Vagina (tissue), 2 donors: ENCODE data around the gene RPS6KB2. TPM values are rescaled to one million over a fixed set of nuclear protein-coding genes. Genes with fewer than 3 reads are reported as not detected.
"Not testable (repeated sequence)": the region's sequence is repeated elsewhere in the genome, so short reads cannot be mapped to it uniquely, and the experiment has no call there.

Source experiments
- DNase-seq, 2 donors: peaks; one replicate each; pipeline ENCODE4 v3.0.0-alpha.2; 2017; ENCODE audit errors: extremely low spot score in 2 of 2
- H3K27ac ChIP-seq: fragments of 200-600 bp; sonication (generic); one replicate; pipeline ENCODE4 v1.5.1; 2019
- H3K27me3 ChIP-seq: fragments of 200-600 bp; sonication (generic); one replicate; pipeline ENCODE4 v1.5.1; 2019
- H3K36me3 ChIP-seq, 2 donors: fragments of 200-600 bp; sonication (generic); one replicate each; pipeline ENCODE4 v1.5.1; 2017 to 2019
- H3K4me1 ChIP-seq: fragments of 200-600 bp; sonication (generic); one replicate; pipeline ENCODE4 v1.5.1; 2019
- H3K4me3 ChIP-seq, 2 donors: fragments of 200-600 bp; sonication (generic); 1 replicate in 1 of 2; 2 replicates in 1 of 2; pipeline ENCODE4 v1.5.1; 2016 to 2019
- H3K9me3 ChIP-seq: fragments of 200-600 bp; sonication (generic); one replicate; pipeline ENCODE4 v1.5.1; 2019
- CTCF ChIP-seq, 3 experiments: fragments of 450-650 bp in 2 of 3; fragments of 200-600 bp in 1 of 3; sonication (generic) in 1 of 3; IDR thresholded peaks; one replicate each; pipeline ENCODE4 v1.5.1; 2017 to 2019; ENCODE audit warnings: antibody characterized with exemption in 3 of 3, mild to moderate bottlenecking in 2 of 3, moderate library complexity in 2 of 3
- POLR2A ChIP-seq, 2 donors: fragments of 450-650 bp; IDR thresholded peaks; one replicate each; pipeline ENCODE4 v1.6.1; 2017; ENCODE audit warnings: antibody characterized with exemption in 2 of 2, mild to moderate bottlenecking in 2 of 2, moderate library complexity in 2 of 2
- POLR2AphosphoS5 ChIP-seq, 2 donors: sonication (generic); formaldehyde crosslinking; IDR thresholded peaks; one replicate each; pipeline ENCODE4 v1.9.0; 2017; ENCODE audit warnings: antibody characterized with exemption in 2 of 2, mild to moderate bottlenecking in 2 of 2, low read depth in 1 of 2; ENCODE audit not compliant: insufficient read depth in 1 of 2
- intact Hi-C: fragments of 100-400 bp; cut with DNase I; formaldehyde crosslinking; loops from one replicate; pipeline ENCODE4 v1.15.1; 2023
- total RNA-seq: library from RNA; depleted of rRNA; stranded (reverse); fragments of >200 nt; gene quantifications from one replicate; pipeline ENCODE4 v1.2.3, GENCODE V29; 2016

The RPS6KB2 gene
- total RNA-seq, 1 donor from 2014 or later: 50.6 TPM

DNA sequence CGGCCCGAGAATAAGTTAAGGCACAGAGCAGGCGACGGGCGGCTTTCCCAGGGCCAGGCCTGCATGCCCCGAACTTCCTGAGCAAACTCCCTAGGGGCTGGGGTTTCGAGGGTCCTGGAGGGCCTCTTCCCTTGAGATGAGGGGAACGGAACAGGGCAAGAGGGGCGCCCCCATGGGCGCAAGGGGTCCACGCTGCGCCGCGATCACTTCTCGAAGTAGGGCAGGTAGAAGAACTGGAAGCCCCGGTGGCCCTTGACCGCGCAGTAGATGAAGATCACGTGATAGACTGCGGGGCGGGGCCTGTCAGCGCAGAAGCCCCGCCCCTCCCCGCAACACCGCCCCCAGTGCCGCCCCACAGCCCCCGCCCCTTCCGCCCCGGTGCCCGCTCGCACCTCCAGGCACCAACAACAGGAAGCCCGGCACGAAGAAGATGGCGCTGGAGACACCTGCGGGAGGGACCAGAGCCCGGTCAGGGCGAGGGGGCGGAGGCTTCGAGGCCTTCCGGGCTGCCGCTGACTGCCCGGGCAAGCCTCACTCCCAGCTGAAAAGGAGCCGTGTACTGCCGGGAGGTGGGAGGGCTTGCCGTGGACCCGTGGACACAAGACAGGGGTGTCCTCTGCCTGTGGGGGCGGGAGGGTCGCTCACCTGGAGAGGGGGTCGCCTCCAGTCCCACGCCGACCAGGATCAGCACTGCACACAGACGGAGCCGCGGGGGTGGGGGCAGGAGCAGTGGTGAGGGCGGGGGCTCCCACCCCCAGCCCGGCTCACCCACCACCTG, 36.3 kb downstream of the RPS6KB2 start:
- intact Hi-C loops: loop anchor here (5.0 to 10.0 kb wide), 2 partner anchors 42 to 60 kb away; partner anchors contain the start of genes PPP1CA and TBC1D10C
- Histone ChIP-seq H3K4me1 (peaks cover 52% of the 10 kb centered on the region), H3K27ac (peak overlapping the region; percentile 87)

GRCh38 chr11:67465189-67465510, 36.9 kb downstream of the RPS6KB2 start:
- peaks cover 55% of the 10 kb centered on the region for H3K4me1 ChIP-seq
- H3K4me3 ChIP-seq: peak overlapping the region; percentile 48 to 49
- H3K27ac ChIP-seq: peak overlapping the region; percentile 87
- no peaks in the 10 kb centered on the region for H3K27me3 ChIP-seq
- intact Hi-C loops: loop anchor here (5.0 to 10.0 kb wide), 2 partner anchors 43 to 60 kb away; partner anchors contain the start of genes PPP1CA and TBC1D10C
- TF ChIP-seq POLR2AphosphoS5 (IDR thresholded peaks at IDR 0.05; ENCODE audit: insufficient read depth in 1 of 2, low read depth in 1 of 2): no peak
- TF ChIP-seq CTCF (IDR thresholded peaks at IDR 0.05): no peak
- no peak for TF ChIP-seq POLR2A (IDR thresholded peaks at IDR 0.05)
- no peaks in the 10 kb centered on the region for H3K36me3 ChIP-seq
- DNase-seq: no peak
- H3K9me3 ChIP-seq: no peaks in the 10 kb centered on the region

More for the DNA sequence above, 36.3 kb downstream of the RPS6KB2 start:
- Histone ChIP-seq H3K27me3 (no peaks in the 10 kb centered on the region), H3K36me3 (no peaks in the 10 kb centered on the region), H3K4me3 (peak overlapping the region; percentile 48 to 49), H3K9me3 (no peaks in the 10 kb centered on the region)
- DNase-seq: no peak
- TF ChIP-seq POLR2AphosphoS5 (IDR thresholded peaks at IDR 0.05; ENCODE audit: insufficient read depth in 1 of 2, low read depth in 1 of 2): peak in 1 of 2 donors; percentile 62
- TF ChIP-seq CTCF (IDR thresholded peaks at IDR 0.05): no peak
- no peak for TF ChIP-seq POLR2A (IDR thresholded peaks at IDR 0.05)

DNA sequence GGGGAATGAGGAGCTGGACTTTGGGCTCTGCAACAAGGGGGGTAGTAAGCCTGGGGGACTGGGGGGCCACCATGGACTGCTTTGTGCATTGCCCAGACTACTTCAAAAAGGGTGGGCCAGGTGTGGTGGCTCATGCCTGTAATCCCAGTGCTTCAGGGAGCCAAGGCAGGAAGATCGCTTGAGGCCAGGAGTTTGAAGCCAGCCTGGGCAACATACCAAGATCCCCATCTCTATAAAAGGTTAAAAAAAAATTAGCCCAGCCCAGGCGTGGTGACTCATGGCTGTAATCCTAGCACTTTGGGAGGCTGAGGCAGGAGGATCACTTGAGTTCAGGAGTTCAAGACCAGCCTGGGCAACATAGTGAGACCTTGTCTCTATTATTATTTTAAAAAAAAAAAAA, 37.2 kb downstream of the RPS6KB2 start:
- not testable (repeated sequence) for H3K9me3 ChIP-seq, H3K27me3 ChIP-seq, DNase-seq, H3K36me3 ChIP-seq, H3K4me3 ChIP-seq
- intact Hi-C loops: loop anchor here (5.0 to 10.0 kb wide), 2 partner anchors 43 to 61 kb away; partner anchors contain the start of genes PPP1CA and TBC1D10C
- Histone ChIP-seq H3K27ac (peak overlapping the region; percentile 87), H3K4me1 (peaks cover 55% of the 10 kb centered on the region)

DNA sequence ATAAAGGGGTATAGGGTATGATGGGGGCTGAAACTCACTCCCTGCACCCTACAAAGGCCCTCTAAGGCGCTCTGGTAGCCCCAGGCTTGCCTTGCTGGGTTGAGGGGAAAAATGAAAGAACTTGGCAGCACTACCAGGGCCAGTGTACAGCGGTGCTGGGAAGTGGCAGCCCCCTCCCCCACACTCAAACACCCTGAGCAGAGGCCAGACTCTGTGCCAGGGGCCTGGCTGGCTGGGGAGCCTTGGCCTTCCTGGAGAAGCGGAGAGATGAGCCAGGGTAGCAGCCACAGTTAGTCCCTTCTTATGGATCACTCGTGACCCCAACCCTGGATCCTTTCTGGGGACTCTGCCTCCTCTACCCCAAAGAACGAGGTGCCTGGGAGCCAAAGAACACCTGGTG, 38.1 kb downstream of the RPS6KB2 start:
- Histone ChIP-seq H3K4me1 (peaks cover 55% of the 10 kb centered on the region), H3K36me3 (no peaks in the 10 kb centered on the region), H3K9me3 (no peaks in the 10 kb centered on the region), H3K27me3 (no peaks in the 10 kb centered on the region), H3K4me3 (no peak overlapping the region), H3K27ac (peak overlapping the region; percentile 37)
- TF ChIP-seq POLR2A (IDR thresholded peaks at IDR 0.05): no peak
- TF ChIP-seq POLR2AphosphoS5 (IDR thresholded peaks at IDR 0.05; ENCODE audit: insufficient read depth in 1 of 2, low read depth in 1 of 2): no peak
- no peak for TF ChIP-seq CTCF (IDR thresholded peaks at IDR 0.05)
- DNase-seq: no peak
- intact Hi-C loops: loop anchor here (5.0 to 10.0 kb wide), 2 partner anchors 44 to 62 kb away; partner anchors contain the start of genes PPP1CA and TBC1D10C

GRCh38 chr11:67466962-67467771, 38.9 kb downstream of the RPS6KB2 start:
- H3K4me3 ChIP-seq: peak overlapping the region; percentile 67 to 87
- intact Hi-C loops: loop anchor here (5.0 to 10.0 kb wide), 2 partner anchors 45 to 62 kb away; partner anchors contain the start of genes PPP1CA and TBC1D10C

More at GRCh38 chr11:67466962-67467771, 38.9 kb downstream of the RPS6KB2 start:
- Histone ChIP-seq H3K9me3 (no peaks in the 10 kb centered on the region), H3K27ac (no peak overlapping the region), H3K27me3 (no peaks in the 10 kb centered on the region), H3K4me1 (peaks cover 55% of the 10 kb centered on the region), H3K36me3 (no peaks in the 10 kb centered on the region)
- TF ChIP-seq POLR2AphosphoS5 (IDR thresholded peaks at IDR 0.05; ENCODE audit: insufficient read depth in 1 of 2, low read depth in 1 of 2) (no peak), POLR2A (IDR thresholded peaks at IDR 0.05) (no peak), CTCF (IDR thresholded peaks at IDR 0.05) (no peak)
- DNase-seq: no peak
